Keratinocyte (primary cell): ENCODE data around the gene RPEL1.

Experiments
- CTCF ChIP-seq, 3 experiments: IDR thresholded peaks in 1 of 3; conservative IDR thresholded peaks in 1 of 3; optimal IDR thresholded peaks in 1 of 3; 2 replicates in 2 of 3; 3 replicates in 1 of 3; pipeline versions ENCODE3 to v1.5.1; 2011; ENCODE audit warnings: low read length in 3 of 3, mild to moderate bottlenecking in 3 of 3, moderate library complexity in 2 of 3, control low read depth in 1 of 3, inconsistent platforms in 1 of 3; ENCODE audit not compliant: insufficient read depth in 2 of 3; ENCODE audit errors: extremely low read depth in 1 of 3
- EZH2 ChIP-seq: IDR thresholded peaks from one replicate; pipeline ENCODE4 v1.6.1; 2012; ENCODE audit warnings: inconsistent platforms, mild to moderate bottlenecking, low read length, moderate library complexity

DNA sequence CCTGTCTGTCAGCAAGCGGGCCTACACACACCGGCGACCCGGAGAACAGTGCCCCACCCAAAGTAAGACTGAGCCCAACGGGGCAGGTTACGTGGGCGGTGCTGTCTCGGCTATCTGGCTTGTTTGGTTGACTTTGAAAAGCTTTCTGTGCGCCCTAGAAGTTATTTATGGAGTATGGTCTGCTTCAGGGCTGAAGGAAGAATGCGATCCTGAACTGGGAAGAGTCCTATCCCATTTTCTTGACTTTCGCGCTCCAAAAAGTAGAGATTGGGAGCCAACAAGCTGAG lies 32.8 kb downstream of the RPEL1 start:
- TF ChIP-seq CTCF (optimal IDR thresholded peaks at IDR 0.05 in 1 of 3, IDR thresholded peaks at IDR 0.05 in 1 of 3, conservative IDR thresholded peaks at IDR 0.05 in 1 of 3; ENCODE audit: extremely low read depth in 1 of 3, insufficient read depth in 2 of 3, low read length in 3 of 3) (no peak), EZH2 (no peak)
